ENCODE results near the gene ASTN1. TPM values are rescaled to one million over a fixed set of nuclear protein-coding genes. Genes with fewer than 3 reads are reported as not detected.
"Not testable (repeated sequence)": the region's sequence is repeated elsewhere in the genome, so short reads cannot be mapped to it uniquely, and the experiment has no call there.

ASTN1 gene
- total RNA-seq, 4 donors from 2014 or later, result 0.18 TPM; not detected in 3

DNA sequence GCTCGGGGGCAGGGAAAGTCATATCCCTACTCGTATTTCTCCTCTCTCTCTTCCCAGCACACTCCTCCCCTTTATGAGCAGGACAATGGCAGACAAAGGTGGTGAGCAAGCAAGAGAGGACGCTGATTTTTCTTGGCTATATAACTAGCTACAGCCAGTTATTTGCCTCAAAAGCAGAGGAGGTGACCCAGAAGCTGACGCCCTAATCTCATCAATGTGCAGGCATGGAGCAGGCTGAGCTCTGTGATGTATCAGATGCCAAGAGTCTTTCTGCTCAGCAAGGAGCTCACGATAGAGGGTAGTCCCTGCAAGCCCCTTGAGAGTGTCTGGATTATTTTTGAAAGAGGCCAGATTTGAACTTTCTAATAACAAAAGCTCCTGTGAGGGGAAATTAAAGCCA is 75.5 kb downstream of the ASTN1 start:
- DNase-seq (ENCODE audit: low spot score in 2 of 2), result no peak
- Histone ChIP-seq H3K36me3 (no peaks in the 10 kb centered on the region), H3K4me1 (no peaks in the 10 kb centered on the region), H3K27me3 (no peaks in the 10 kb centered on the region), H3K4me3 (no peak overlapping the region), H3K27ac (no peak overlapping the region), H3K9me3 (no peaks in the 10 kb centered on the region)
- TF ChIP-seq POLR2AphosphoS5 (IDR thresholded peaks at IDR 0.05) (no peak), POLR2A (IDR thresholded peaks at IDR 0.05) (no peak), EP300 (IDR thresholded peaks at IDR 0.05) (no peak)
- TF ChIP-seq, protein P1, sequence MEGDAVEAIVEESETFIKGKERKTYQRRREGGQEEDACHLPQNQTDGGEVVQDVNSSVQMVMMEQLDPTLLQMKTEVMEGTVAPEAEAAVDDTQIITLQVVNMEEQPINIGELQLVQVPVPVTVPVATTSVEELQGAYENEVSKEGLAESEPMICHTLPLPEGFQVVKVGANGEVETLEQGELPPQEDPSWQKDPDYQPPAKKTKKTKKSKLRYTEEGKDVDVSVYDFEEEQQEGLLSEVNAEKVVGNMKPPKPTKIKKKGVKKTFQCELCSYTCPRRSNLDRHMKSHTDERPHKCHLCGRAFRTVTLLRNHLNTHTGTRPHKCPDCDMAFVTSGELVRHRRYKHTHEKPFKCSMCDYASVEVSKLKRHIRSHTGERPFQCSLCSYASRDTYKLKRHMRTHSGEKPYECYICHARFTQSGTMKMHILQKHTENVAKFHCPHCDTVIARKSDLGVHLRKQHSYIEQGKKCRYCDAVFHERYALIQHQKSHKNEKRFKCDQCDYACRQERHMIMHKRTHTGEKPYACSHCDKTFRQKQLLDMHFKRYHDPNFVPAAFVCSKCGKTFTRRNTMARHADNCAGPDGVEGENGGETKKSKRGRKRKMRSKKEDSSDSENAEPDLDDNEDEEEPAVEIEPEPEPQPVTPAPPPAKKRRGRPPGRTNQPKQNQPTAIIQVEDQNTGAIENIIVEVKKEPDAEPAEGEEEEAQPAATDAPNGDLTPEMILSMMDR (IDR thresholded peaks at IDR 0.05), result no peak
- 66% methylated on average over 5 of the region's 5 CpGs for WGBS

DNA sequence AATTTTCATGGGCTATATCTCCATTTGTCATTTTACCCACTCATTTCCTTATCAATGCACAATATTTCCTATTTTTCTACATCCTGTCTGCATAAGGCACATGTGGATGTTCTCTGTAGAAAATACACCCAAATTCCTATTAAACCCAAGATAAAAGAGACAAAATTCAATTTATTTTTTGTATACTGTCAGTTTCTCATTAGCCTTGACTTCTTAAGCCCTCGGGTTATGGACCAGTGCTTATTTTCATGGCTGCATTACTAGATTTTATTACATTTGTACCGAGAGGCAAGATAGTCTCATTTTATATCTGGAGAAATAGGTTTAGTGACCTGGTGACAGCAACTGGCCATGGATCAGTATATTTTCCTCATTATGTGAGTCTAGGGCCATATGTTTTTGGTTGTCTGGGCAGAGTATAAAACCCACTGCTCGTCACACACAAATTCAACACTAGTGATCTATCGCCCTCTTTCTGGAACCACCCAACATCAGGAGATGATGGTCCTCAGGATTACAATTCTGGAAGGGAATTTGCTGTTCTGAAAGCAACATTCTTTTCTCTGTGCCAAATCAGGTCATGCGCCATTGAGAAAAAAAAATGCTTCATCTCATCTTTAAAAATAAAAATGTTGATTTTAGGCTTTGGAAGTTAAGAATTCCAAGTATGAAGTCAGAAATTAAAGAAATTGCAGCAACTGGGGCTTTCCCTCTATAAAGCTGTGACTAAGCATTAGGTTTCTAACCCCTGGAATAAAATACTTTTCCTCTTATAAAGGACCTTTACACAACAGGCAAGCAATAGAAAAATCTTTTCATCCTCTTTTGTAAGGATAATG is 81.4 kb downstream of the ASTN1 start:
- H3K4me3 ChIP-seq, result no peak overlapping the region
- no peaks in the 10 kb centered on the region for H3K4me1 ChIP-seq
- 61% methylated on average over 5 of the region's 5 CpGs for WGBS
- H3K9me3 ChIP-seq, result no peaks in the 10 kb centered on the region
- DNase-seq (ENCODE audit: low spot score in 2 of 2), result no peak
- no peak overlapping the region for H3K27ac ChIP-seq
- H3K27me3 ChIP-seq, result no peaks in the 10 kb centered on the region
- TF ChIP-seq POLR2A (IDR thresholded peaks at IDR 0.05), result no peak
- TF ChIP-seq, protein P1 (IDR thresholded peaks at IDR 0.05), result no peak
- no peak for TF ChIP-seq EP300 (IDR thresholded peaks at IDR 0.05)
- TF ChIP-seq POLR2AphosphoS5 (IDR thresholded peaks at IDR 0.05), result no peak
- H3K36me3 ChIP-seq, result no peaks in the 10 kb centered on the region

DNA sequence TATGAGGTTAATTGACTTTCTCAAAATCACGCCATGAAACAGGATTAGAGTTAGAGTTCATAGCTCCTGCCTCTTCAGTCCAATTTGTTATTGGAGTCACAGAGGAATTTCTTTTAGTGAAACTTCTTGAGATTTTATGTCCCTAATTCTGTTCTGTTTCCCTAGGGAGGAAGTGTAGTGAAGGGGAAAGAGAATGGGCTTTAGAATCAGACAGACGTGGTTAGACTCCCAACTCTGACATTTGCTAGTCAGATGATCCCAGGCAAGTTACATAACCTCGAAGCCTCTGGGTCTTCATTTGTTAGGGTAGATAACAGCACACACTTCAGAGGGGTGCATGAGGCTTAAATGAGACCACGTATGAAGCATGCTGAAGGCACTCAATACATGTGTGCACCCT is 83.9 kb downstream of the ASTN1 start:
- DNase-seq (ENCODE audit: low spot score in 2 of 2), result no peak
- no peaks in the 10 kb centered on the region for H3K27me3 ChIP-seq

DNA sequence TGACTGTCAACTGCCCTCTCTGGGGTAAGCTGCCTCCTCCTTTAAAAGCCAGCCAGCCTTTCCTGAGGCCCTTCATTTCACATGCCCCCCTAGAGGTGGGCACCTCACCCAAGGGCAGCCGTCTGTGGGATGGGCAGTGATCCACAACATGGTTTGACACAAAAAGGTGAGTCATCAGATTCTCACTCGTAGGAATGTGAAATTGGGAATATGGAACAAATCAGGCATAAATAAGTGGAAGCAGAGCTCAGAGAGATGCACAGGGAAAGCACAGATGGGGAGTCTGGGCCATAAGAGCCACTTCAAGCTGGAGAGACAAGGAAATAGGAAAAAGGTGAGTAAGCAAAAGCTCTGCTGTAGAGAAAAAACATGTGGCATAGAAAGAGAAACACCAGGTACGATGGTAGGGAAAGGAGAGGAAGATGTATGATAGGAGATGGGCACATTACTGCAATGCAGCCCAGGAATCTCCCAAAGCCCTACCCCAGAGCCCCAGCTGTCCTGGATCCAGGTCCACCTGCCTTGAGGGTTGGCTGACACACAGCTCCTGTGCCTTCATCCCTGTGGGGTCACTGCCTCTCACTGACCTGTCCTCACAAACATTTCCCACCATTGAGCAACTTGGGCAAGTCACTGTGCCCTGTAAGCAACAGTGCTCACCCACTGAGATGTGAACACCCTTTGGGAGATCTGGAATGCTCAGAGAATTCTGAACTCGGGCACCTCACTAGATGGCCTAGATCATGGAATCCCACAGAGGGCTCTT is 86.6 kb downstream of the ASTN1 start:
- TF ChIP-seq, protein P1 (IDR thresholded peaks at IDR 0.05), result no peak
- TF ChIP-seq POLR2A (IDR thresholded peaks at IDR 0.05), result no peak
- no peak for TF ChIP-seq POLR2AphosphoS5 (IDR thresholded peaks at IDR 0.05)
- no peak for TF ChIP-seq EP300 (IDR thresholded peaks at IDR 0.05)
- WGBS, result 56% methylated on average over 4 of the region's 4 CpGs
- Histone ChIP-seq H3K27ac (no peak overlapping the region), H3K9me3 (no peaks in the 10 kb centered on the region), H3K4me3 (no peak overlapping the region), H3K27me3 (no peaks in the 10 kb centered on the region), H3K4me1 (no peaks in the 10 kb centered on the region), H3K36me3 (no peaks in the 10 kb centered on the region)
- no peak for DNase-seq (ENCODE audit: low spot score in 2 of 2)

More for the DNA sequence above, 83.9 kb downstream of the ASTN1 start:
- H3K4me1 ChIP-seq, result no peaks in the 10 kb centered on the region
- no peaks in the 10 kb centered on the region for H3K9me3 ChIP-seq
- no peak overlapping the region for H3K27ac ChIP-seq
- 84% methylated on average over 4 of the region's 4 CpGs for WGBS
- H3K4me3 ChIP-seq, result no peak overlapping the region
- H3K36me3 ChIP-seq, result no peaks in the 10 kb centered on the region
- TF ChIP-seq EP300 (IDR thresholded peaks at IDR 0.05), result no peak
- TF ChIP-seq POLR2AphosphoS5 (IDR thresholded peaks at IDR 0.05), result no peak
- TF ChIP-seq, protein P1 (IDR thresholded peaks at IDR 0.05), result no peak
- TF ChIP-seq POLR2A (IDR thresholded peaks at IDR 0.05), result no peak

DNA sequence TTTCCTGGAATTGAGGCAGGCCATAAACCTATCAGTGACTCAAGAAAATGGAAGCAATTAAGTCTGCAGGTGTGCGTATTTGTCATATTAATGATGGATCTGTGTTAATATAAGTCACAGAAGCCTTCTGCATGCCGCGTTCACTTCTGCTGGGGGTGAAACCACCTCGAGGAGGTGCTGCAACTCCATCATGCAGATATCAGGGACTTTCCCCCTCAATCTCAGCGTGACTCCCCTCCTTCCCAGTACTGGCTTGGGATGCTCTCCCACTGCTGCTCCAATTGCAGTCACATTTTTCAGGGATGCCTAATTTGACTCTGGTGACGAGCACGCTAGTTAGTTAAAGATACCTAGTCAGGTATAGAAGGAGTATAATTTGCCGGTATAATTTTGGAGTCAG is 87.5 kb downstream of the ASTN1 start:
- WGBS, result 88% methylated on average over 8 of the region's 8 CpGs
- no peak for DNase-seq (ENCODE audit: low spot score in 2 of 2)
- Histone ChIP-seq H3K27ac (no peak overlapping the region), H3K9me3 (no peaks in the 10 kb centered on the region), H3K4me3 (no peak overlapping the region), H3K27me3 (no peaks in the 10 kb centered on the region), H3K4me1 (no peaks in the 10 kb centered on the region), H3K36me3 (no peaks in the 10 kb centered on the region)
- TF ChIP-seq POLR2A (IDR thresholded peaks at IDR 0.05), result no peak
- TF ChIP-seq EP300 (IDR thresholded peaks at IDR 0.05), result no peak
- TF ChIP-seq POLR2AphosphoS5 (IDR thresholded peaks at IDR 0.05), result no peak
- TF ChIP-seq, protein P1 (IDR thresholded peaks at IDR 0.05), result no peak

DNA sequence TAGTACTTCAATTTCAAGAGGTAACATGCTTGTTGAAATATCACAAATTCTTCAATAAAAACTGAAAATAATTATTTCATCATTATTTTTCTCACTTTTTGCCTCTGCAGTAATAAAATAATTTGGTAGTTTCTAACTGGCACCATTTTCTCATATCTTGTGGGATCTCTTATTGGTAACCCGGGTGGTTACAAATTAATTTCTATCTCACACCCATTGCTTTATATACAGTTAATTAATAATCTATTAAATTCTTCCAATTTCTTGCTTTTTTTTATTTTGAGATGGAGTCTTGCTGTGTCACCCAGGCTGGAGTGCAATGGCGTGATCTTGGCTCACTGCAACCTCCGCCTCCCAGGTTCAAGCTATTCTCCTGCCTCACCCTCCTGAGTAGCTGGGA is 89.7 kb downstream of the ASTN1 start:
- not testable (repeated sequence) for H3K4me1 ChIP-seq; H3K27ac ChIP-seq; H3K36me3 ChIP-seq; H3K4me3 ChIP-seq; DNase-seq (ENCODE audit: low spot score in 2 of 2); H3K27me3 ChIP-seq; H3K9me3 ChIP-seq
- WGBS, result 91% methylated on average over 3 of the region's 3 CpGs
